GM12878 (cell line): ENCODE measurements around the gene NADSYN1. TPM values are rescaled to one million over a fixed set of nuclear protein-coding genes. Genes with fewer than 3 reads are reported as not detected.

Source experiments
- BCL11A ChIP-seq: IDR thresholded peaks from 2 replicates; pipeline ENCODE4 v1.6.1; 2011; ENCODE audit warnings: low read depth, low read length
- CBFB ChIP-seq: IDR thresholded peaks from 2 replicates; pipeline ENCODE4 v1.6.1; 2016; ENCODE audit warnings: antibody characterized with exemption, low read depth
- CHD4 ChIP-seq: fragments of 200-600 bp; sonication (generic); IDR thresholded peaks from 2 replicates; pipeline ENCODE4 v1.6.1; 2016; ENCODE audit warnings: mild to moderate bottlenecking
- ESRRA ChIP-seq: IDR thresholded peaks from 2 replicates; pipeline ENCODE4 v1.6.1; 2012; ENCODE audit warnings: mild to moderate bottlenecking, low read length, improper control_type of control experiment
- ETV6 ChIP-seq, 2 experiments: fragments of 450-650 bp in 1 of 2; IDR thresholded peaks in 1 of 2; conservative IDR thresholded peaks in 1 of 2; 2 replicates each; pipeline ENCODE4 v1.6.1; 2014; ENCODE audit warnings: antibody characterized with exemption in 1 of 2, borderline replicate concordance in 1 of 2, low read depth in 1 of 2, mild to moderate bottlenecking in 1 of 2, moderate library complexity in 1 of 2
- HCFC1 ChIP-seq: fragments of 150-350 bp; IDR thresholded peaks from 2 replicates; pipeline ENCODE4 v1.6.1; 2014; ENCODE audit warnings: low read length
- HDAC2 ChIP-seq: fragments of 200-600 bp; sonication (generic); IDR thresholded peaks from 2 replicates; pipeline ENCODE4 v1.6.1; 2017
- IKZF1 ChIP-seq: fragments of 450-650 bp; conservative IDR thresholded peaks from 2 replicates; pipeline ENCODE4 v1.6.1; 2017; ENCODE audit warnings: antibody characterized with exemption, mild to moderate bottlenecking
- MEF2A ChIP-seq: IDR thresholded peaks from 2 replicates; pipeline ENCODE4 v1.6.1; 2011; ENCODE audit warnings: low read depth, mild to moderate bottlenecking, low read length, moderate library complexity; ENCODE audit not compliant: insufficient read depth
- MTA3 ChIP-seq: IDR thresholded peaks from 2 replicates; pipeline ENCODE4 v1.6.1; 2012; ENCODE audit warnings: low read length, inconsistent platforms, borderline replicate concordance
- RB1 ChIP-seq: fragments of 450-650 bp; formaldehyde crosslinking; IDR thresholded peaks from 2 replicates; pipeline ENCODE4 v1.6.1; 2017; ENCODE audit warnings: mild to moderate bottlenecking, borderline replicate concordance
- ZSCAN29 ChIP-seq: fragments of 450-650 bp; IDR thresholded peaks from 2 replicates; pipeline ENCODE4 v1.6.1; 2017; ENCODE audit warnings: mild to moderate bottlenecking, moderate library complexity
- ZZZ3 ChIP-seq: IDR thresholded peaks from 2 replicates; pipeline ENCODE4 v1.6.1; 2011; ENCODE audit warnings: low read depth; ENCODE audit not compliant: control insufficient read depth, insufficient read length
- polyA plus RNA-seq, 11 experiments: library from polyadenylated mRNA; depleted of rRNA in 4 of 11; unstranded in 6 of 11; stranded (reverse) in 5 of 11; fragments of >200 nt; fragmentation: Nextera tagmentation in 4 of 11; fragmentation: Illumina TruSeq in 1 of 11; extraction: Ambion mirVana in 4 of 11; extraction: Trizol in 1 of 11; gene quantifications; 1 replicate in 1 of 11; 2 replicates in 10 of 11; pipeline versions ENCODE4 v1.2.1 to v1.2.3, GENCODE V29; 2011 to 2016; ENCODE audit warnings: inconsistent platforms in 2 of 11, missing spikeins in 2 of 11, low read depth in 1 of 11
- total RNA-seq, 4 experiments: library from RNA; depleted of rRNA in 3 of 4; stranded (reverse); fragments of >200 nt in 3 of 4; fragmentation: Illumina TruSeq in 1 of 4; extraction: Trizol in 1 of 4; gene quantifications; 2 replicates each; pipeline versions ENCODE4 v1.2.1 to v1.2.3, GENCODE V29; 2013 to 2021
- TF ChIP-seq, protein P1 (sequence below): IDR thresholded peaks from 2 replicates; pipeline ENCODE4 v1.6.1; 2011; ENCODE audit warnings: low read depth, low read length, improper control_type of control experiment, borderline replicate concordance
- TF ChIP-seq, protein P2 (sequence below): IDR thresholded peaks from 2 replicates; pipeline ENCODE4 v1.6.1; 2012; ENCODE audit warnings: improper control_type of control experiment, low read depth, low read length; ENCODE audit not compliant: insufficient replicate concordance
- TF ChIP-seq, protein P3 (sequence below): fragments of 450-650 bp; IDR thresholded peaks from 2 replicates; pipeline ENCODE4 v1.6.1; 2018; ENCODE audit warnings: borderline replicate concordance, mild to moderate bottlenecking; ENCODE audit not compliant: partially characterized antibody
- TF ChIP-seq, protein P4 (sequence below): fragments of 150-350 bp; IDR thresholded peaks from 2 replicates; pipeline ENCODE4 v1.6.1; 2016; ENCODE audit warnings: low read depth, low read length

Gene NADSYN1
- total and polyA plus RNA-seq, 10 of the 15 experiments (the other 5 are each of a cell fraction or from before 2014, with no cell fraction given), result 12.2 to 90.2 (median 69.5) TPM

DNA sequence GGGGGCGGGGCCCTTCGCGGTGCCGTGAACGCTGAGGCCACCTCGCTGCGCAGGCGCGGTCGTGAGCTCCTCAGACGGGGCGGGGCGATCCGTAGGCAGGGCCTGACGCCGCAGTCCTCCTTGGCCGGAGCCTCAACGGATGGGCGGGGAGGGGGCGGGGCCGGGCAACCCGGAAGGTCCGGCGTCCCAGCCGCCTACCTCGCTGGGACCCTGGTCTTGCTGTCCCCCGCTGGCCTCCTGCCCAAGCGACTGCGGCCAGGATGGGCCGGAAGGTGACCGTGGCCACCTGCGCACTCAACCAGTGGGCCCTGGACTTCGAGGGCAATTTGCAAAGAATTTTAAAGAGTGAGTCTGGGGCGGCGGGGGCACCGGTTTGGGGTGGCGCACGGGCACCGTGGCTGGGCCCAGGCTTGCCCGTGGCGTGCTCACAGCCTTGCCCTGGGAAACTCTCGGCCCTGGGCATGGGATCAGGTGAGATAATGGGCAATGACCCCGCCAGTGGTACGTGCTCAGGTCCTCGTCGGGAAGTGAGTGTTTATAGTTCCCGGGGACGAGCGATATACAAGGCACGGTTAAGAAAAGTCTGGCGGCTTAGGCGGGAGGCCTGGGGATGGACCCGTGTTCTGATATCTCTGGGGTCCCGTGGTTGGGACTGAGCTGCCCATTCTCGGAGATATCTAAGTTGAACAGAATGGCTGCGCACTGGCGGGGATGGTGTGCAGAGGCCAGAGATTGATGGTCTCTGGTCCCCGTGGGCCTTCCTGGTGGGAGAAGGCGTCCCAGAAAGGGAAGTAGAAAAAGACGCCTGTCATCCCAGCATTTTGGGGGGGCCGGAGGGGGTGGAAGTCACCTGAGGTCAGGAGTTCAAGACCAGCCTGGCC, at the start of gene NADSYN1 (continued):
- TF ChIP-seq ZZZ3 (no peak), HCFC1 (no peak; the same call in 1 of the 2 replicates), CBFB (0 out of 2 replicates have a peak, but pooled peaks have one; percentile 22), IKZF1 (no peak), BCL11A (no peak), MEF2A (no peak), ESRRA (no peak), ETV6 (conservative IDR thresholded peaks at IDR 0.05 in 1 of 2, IDR thresholded peaks at IDR 0.05 in 1 of 2; ENCODE audit: borderline replicate concordance in 1 of 2, low read depth in 1 of 2) (no peak), MTA3 (no peak), RB1 (no peak), ZSCAN29 (no peak), CHD4 (no peak), HDAC2 (no peak)
- TF ChIP-seq, protein P1, sequence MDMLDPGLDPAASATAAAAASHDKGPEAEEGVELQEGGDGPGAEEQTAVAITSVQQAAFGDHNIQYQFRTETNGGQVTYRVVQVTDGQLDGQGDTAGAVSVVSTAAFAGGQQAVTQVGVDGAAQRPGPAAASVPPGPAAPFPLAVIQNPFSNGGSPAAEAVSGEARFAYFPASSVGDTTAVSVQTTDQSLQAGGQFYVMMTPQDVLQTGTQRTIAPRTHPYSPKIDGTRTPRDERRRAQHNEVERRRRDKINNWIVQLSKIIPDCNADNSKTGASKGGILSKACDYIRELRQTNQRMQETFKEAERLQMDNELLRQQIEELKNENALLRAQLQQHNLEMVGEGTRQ, result no peak
- TF ChIP-seq, protein P2, sequence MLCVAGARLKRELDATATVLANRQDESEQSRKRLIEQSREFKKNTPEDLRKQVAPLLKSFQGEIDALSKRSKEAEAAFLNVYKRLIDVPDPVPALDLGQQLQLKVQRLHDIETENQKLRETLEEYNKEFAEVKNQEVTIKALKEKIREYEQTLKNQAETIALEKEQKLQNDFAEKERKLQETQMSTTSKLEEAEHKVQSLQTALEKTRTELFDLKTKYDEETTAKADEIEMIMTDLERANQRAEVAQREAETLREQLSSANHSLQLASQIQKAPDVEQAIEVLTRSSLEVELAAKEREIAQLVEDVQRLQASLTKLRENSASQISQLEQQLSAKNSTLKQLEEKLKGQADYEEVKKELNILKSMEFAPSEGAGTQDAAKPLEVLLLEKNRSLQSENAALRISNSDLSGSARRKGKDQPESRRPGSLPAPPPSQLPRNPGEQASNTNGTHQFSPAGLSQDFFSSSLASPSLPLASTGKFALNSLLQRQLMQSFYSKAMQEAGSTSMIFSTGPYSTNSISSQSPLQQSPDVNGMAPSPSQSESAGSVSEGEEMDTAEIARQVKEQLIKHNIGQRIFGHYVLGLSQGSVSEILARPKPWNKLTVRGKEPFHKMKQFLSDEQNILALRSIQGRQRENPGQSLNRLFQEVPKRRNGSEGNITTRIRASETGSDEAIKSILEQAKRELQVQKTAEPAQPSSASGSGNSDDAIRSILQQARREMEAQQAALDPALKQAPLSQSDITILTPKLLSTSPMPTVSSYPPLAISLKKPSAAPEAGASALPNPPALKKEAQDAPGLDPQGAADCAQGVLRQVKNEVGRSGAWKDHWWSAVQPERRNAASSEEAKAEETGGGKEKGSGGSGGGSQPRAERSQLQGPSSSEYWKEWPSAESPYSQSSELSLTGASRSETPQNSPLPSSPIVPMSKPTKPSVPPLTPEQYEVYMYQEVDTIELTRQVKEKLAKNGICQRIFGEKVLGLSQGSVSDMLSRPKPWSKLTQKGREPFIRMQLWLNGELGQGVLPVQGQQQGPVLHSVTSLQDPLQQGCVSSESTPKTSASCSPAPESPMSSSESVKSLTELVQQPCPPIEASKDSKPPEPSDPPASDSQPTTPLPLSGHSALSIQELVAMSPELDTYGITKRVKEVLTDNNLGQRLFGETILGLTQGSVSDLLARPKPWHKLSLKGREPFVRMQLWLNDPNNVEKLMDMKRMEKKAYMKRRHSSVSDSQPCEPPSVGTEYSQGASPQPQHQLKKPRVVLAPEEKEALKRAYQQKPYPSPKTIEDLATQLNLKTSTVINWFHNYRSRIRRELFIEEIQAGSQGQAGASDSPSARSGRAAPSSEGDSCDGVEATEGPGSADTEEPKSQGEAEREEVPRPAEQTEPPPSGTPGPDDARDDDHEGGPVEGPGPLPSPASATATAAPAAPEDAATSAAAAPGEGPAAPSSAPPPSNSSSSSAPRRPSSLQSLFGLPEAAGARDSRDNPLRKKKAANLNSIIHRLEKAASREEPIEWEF, result no peak
- TF ChIP-seq, protein P3, sequence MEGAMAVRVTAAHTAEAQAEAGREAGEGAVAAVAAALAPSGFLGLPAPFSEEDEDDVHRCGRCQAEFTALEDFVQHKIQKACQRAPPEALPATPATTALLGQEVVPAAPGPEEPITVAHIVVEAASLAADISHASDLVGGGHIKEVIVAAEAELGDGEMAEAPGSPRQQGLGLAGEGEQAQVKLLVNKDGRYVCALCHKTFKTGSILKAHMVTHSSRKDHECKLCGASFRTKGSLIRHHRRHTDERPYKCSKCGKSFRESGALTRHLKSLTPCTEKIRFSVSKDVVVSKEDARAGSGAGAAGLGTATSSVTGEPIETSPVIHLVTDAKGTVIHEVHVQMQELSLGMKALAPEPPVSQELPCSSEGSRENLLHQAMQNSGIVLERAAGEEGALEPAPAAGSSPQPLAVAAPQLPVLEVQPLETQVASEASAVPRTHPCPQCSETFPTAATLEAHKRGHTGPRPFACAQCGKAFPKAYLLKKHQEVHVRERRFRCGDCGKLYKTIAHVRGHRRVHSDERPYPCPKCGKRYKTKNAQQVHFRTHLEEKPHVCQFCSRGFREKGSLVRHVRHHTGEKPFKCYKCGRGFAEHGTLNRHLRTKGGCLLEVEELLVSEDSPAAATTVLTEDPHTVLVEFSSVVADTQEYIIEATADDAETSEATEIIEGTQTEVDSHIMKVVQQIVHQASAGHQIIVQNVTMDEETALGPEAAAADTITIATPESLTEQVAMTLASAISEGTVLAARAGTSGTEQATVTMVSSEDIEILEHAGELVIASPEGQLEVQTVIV, result no peak
- TF ChIP-seq, protein P4, sequence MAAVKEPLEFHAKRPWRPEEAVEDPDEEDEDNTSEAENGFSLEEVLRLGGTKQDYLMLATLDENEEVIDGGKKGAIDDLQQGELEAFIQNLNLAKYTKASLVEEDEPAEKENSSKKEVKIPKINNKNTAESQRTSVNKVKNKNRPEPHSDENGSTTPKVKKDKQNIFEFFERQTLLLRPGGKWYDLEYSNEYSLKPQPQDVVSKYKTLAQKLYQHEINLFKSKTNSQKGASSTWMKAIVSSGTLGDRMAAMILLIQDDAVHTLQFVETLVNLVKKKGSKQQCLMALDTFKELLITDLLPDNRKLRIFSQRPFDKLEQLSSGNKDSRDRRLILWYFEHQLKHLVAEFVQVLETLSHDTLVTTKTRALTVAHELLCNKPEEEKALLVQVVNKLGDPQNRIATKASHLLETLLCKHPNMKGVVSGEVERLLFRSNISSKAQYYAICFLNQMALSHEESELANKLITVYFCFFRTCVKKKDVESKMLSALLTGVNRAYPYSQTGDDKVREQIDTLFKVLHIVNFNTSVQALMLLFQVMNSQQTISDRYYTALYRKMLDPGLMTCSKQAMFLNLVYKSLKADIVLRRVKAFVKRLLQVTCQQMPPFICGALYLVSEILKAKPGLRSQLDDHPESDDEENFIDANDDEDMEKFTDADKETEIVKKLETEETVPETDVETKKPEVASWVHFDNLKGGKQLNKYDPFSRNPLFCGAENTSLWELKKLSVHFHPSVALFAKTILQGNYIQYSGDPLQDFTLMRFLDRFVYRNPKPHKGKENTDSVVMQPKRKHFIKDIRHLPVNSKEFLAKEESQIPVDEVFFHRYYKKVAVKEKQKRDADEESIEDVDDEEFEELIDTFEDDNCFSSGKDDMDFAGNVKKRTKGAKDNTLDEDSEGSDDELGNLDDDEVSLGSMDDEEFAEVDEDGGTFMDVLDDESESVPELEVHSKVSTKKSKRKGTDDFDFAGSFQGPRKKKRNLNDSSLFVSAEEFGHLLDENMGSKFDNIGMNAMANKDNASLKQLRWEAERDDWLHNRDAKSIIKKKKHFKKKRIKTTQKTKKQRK, result no peak
